ENCODE measurements around the gene CEP162. TPM values are rescaled to one million over a fixed set of nuclear protein-coding genes. Genes with fewer than 3 reads are reported as not detected.
"Not testable (repeated sequence)": the region's sequence is repeated elsewhere in the genome, so short reads cannot be mapped to it uniquely, and the experiment has no call there.

The CEP162 gene
- total RNA-seq, 2 donors from 2014 or later, result 29.7 to 39.2 TPM

- 90 to 100% methylated on average over 3 to 4 of the region's 4 CpGs for WGBS, 2 experiments (ENCODE audit: insufficient coverage in 1 of 2, insufficient read length in 1 of 2)
- Mint-ChIP-seq H3K27me3 (ENCODE audit: insufficient read depth) (no peaks in the 10 kb centered on the region), H3K27ac (no peak overlapping the region), H3K4me1 (no peaks in the 10 kb centered on the region), H3K36me3 (ENCODE audit: low read depth) (no peaks in the 10 kb centered on the region), H3K4me3 (no peak overlapping the region), H3K9me3 (no peaks in the 10 kb centered on the region)
- no peak overlapping the region for H3K4me3 ChIP-seq (ENCODE audit: low read length)
- no peaks in the 10 kb centered on the region for H3K9me3 ChIP-seq (ENCODE audit: control insufficient read depth, low read length)
- DNase-seq, result no peak
- H3K27me3 ChIP-seq (ENCODE audit: control insufficient read depth, insufficient read depth, low read length, poor library complexity, severe bottlenecking), result no peaks in the 10 kb centered on the region
- no peak overlapping the region for H3K27ac ChIP-seq (ENCODE audit: low read depth, low read length)
- H3K9ac ChIP-seq (ENCODE audit: extremely low read depth, low read length, poor library complexity, severe bottlenecking), result no peak overlapping the region
- no peaks in the 10 kb centered on the region for H3K36me3 ChIP-seq (ENCODE audit: control insufficient read depth, insufficient read depth, low read length)
- peaks cover 2% of the 10 kb centered on the region for H3K4me1 ChIP-seq (ENCODE audit: control insufficient read depth, insufficient read depth, low read length)
- no peak for TF ChIP-seq CTCF (conservative IDR thresholded peaks at IDR 0.05)
Measured at GRCh38 chr6:84251891-84252539, 24.6 kb upstream of the CEP162 start.

- no peaks in the 10 kb centered on the region for H3K9me3 ChIP-seq (ENCODE audit: control insufficient read depth, low read length)
- H3K9me3 Mint-ChIP-seq, result peaks cover 2% of the 10 kb centered on the region
Measured at GRCh38 chr6:84249724-84250123, 22.3 kb upstream of the CEP162 start.

GRCh38 chr6:84244416-84245081 is 17.1 kb upstream of the CEP162 start:
- DNase-seq; H3K27ac Mint-ChIP-seq; H3K27me3 ChIP-seq (ENCODE audit: control insufficient read depth, insufficient read depth, low read length, poor library complexity, severe bottlenecking); H3K27ac ChIP-seq (ENCODE audit: low read depth, low read length); H3K36me3 Mint-ChIP-seq (ENCODE audit: low read depth); H3K27me3 Mint-ChIP-seq (ENCODE audit: insufficient read depth); H3K4me3 ChIP-seq (ENCODE audit: low read length); H3K4me1 Mint-ChIP-seq; H3K9ac ChIP-seq (ENCODE audit: extremely low read depth, low read length, poor library complexity, severe bottlenecking); H3K9me3 ChIP-seq (ENCODE audit: control insufficient read depth, low read length); H3K4me1 ChIP-seq (ENCODE audit: control insufficient read depth, insufficient read depth, low read length); H3K36me3 ChIP-seq (ENCODE audit: control insufficient read depth, insufficient read depth, low read length); H3K9me3 Mint-ChIP-seq; H3K4me3 Mint-ChIP-seq: not testable (repeated sequence)
- WGBS, 2 experiments (ENCODE audit: insufficient coverage in 1 of 2, insufficient read length in 1 of 2), result 93 to 100% methylated on average over 2 to 38 of the region's 51 CpGs

More at GRCh38 chr6:84249724-84250123, 22.3 kb upstream of the CEP162 start:
- Mint-ChIP-seq H3K27ac (no peak overlapping the region), H3K4me1 (peaks cover 3% of the 10 kb centered on the region), H3K27me3 (ENCODE audit: insufficient read depth) (no peaks in the 10 kb centered on the region), H3K4me3 (no peak overlapping the region), H3K36me3 (ENCODE audit: low read depth) (no peaks in the 10 kb centered on the region)
- H3K36me3 ChIP-seq (ENCODE audit: control insufficient read depth, insufficient read depth, low read length), result no peaks in the 10 kb centered on the region
- no peaks in the 10 kb centered on the region for H3K27me3 ChIP-seq (ENCODE audit: control insufficient read depth, insufficient read depth, low read length, poor library complexity, severe bottlenecking)
- WGBS, 2 experiments (ENCODE audit: insufficient coverage in 1 of 2, insufficient read length in 1 of 2), result 83 to 96% methylated on average over 2 to 3 of the region's 3 CpGs
- H3K27ac ChIP-seq (ENCODE audit: low read depth, low read length), result no peak overlapping the region
- peak; percentile 57 for DNase-seq
- H3K9ac ChIP-seq (ENCODE audit: extremely low read depth, low read length, poor library complexity, severe bottlenecking), result no peak overlapping the region
- H3K4me3 ChIP-seq (ENCODE audit: low read length), result no peak overlapping the region
- TF ChIP-seq CTCF (conservative IDR thresholded peaks at IDR 0.05), result no peak
- no peaks in the 10 kb centered on the region for H3K4me1 ChIP-seq (ENCODE audit: control insufficient read depth, insufficient read depth, low read length)

Measured in endodermal cell (in vitro differentiated cells).